GM19452 (cell line): ENCODE results near the gene FCER1G.
"Not testable (repeated sequence)": the region's sequence is repeated elsewhere in the genome, so short reads cannot be mapped to it uniquely, and the experiment has no call there.

ENCODE experiments used
- ATAC-seq: cut with Tn5 transposase; IDR thresholded peaks from one replicate; pipeline ENCODE4 v1.9.1; 2021; ENCODE audit not compliant: unreplicated experiment

FCER1G gene

DNA sequence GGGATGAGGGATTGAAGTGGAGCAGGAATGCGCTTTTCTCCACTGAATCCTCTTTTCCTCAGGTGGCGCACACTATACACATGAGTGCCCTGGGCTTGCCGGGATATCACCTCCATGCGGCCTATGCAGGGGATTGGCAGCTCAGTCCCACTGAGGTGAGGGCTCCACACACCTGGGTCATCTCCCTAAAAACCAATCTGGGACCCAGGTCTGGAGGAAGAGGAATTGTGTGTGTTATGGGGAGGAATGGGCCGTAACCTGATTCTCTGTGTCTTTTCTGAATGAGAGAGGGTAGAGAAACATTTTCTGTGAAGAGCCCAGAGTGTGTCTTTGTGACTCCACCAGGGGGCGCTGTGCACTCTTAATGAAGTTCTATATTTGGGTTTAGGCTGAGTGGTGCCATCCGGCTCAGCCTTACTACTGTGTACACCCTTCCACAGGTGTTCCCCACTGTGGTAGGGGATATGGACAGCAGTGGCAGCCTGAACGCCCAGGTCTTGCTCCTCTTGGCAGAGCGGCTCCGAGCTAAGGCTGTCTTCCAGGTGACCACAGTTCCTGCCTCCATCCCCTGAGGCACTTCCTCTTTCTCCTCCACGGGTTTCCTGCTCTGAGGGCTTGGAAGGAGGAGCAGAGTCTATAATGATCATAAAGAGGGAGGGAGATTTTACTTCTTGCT lies 12.2 kb downstream of the FCER1G start:
- ATAC-seq: no peak

DNA sequence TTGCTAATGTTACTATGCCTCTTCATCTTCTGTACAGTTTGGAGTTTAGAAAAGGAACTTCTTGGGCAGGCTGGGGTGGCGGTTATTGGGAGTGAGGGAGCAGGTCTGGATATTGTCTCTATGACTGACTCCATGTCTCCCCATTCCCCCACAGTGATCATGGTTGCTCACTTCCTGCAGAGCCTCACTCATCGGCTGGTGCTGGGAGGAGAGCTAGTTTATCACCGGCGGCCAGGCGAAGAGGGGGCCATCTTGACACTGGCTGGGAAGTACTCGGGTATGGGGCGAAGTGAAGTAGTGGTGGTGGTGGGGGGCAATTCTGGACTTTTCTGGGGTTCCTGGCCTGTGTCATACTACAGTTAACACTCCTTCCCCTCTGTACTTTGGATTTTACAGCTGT lies 12.9 kb downstream of the FCER1G start:
- ATAC-seq: no peak

GRCh38 chr1:161229896-161230295 lies 14.8 kb downstream of the FCER1G start:
- no peak for ATAC-seq

DNA sequence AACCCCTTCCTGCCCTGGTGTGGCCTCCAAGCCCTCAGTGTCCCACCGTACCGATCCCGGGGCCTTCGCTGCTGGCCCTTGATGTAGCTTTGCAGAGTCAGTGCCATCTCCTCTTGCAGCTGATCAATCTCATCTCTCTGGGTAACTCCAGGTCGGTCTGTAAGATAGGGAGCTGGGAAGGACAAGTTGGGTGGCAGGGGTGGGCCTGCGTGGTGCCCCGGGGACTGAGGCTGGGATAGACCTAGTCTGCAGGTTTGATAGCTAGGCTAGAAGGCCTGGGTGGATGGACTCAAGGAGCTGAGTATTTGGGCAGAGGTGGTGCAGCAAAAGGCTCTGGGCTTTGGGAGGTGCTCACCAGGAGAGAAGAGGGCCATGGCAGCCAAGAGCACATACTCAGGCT lies 15.7 kb downstream of the FCER1G start:
- no peak for ATAC-seq

GRCh38 chr1:161233102-161233501 lies 18.0 kb downstream of the FCER1G start:
- no peak for ATAC-seq

DNA sequence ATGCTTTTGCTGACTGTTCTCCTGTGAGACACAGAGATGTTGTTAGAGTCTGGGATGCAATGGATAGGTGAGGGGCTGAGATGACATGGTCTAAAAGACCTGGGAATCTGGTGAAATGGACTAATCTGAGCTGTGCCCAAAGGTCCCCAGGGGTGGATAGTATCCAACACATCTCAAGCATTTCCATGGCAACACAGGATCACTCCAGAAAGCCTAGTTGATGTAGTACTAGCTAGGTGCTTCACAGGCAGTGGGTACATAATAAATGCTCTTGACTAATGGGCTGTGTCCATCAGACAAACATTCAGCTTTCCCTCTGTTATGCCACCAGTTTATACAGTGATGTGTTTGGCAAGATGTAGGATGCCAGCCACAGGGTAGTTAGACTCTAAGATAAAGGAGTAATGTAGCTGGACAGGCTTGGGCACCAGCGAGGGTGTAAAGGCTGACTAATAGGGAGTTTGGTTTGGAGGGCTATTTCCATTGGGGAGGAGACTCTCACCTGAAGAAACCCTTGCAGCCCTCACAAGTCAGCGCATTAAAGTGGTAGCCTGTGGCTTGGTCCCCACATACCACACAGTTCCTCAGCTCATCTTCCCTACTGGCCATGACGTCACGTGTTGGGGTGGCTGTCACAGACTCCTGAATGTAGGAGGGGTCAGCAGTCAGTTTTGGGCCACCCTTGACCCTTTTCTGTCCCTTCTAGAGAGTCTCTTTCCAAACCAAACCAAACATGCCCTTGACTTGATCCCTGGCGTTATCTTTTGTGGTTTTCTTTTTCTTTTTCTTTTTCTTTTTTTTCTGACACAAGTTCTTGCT lies 21.1 kb downstream of the FCER1G start:
- ATAC-seq: no peak

GRCh38 chr1:161238039-161238473 lies 23.0 kb downstream of the FCER1G start, which contains the start of gene NR1I3:
Gene NR1I3 (minus strand): TSS chr1:161238203. CDS start chr1:161236565, 1,638 bp downstream.
- no peak for ATAC-seq

DNA sequence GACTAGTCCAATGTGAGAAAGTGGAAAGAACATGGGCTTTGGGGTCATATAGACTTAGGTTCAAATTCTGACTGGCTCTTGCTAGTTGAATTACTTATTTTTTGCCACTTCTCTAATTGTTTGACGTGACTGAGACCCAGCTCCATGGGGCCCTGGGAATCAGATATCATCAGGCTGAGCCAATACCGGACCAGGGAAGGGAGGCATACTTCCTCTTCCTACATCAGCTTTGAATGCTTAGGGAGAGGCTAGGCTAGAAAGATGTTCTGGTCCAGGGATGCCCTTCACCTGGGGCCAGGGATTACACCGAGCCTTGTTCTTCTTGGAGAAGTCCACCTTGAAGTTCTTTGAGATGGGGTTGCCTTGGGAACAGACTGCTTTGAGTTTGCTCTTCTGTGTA lies 26.6 kb downstream of the FCER1G start:
- ATAC-seq: no peak

DNA sequence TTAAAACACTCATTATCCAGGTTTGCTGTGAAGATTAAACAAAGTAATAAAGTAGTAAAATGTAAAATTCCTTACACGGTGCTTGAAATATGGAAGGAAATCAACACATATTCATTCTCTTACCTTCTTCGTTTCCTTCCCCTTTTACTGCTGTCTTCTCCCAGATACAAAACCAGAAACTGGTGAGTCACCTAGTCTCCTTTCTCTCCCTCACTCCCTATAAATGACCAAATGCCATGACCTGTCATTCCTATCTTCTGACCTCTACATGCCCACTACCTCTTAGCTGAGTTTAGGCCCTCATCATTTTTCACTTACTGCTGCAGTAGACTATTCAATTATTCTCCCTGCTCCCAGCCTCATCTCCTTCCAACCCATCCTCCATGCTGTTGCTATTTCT lies 27.2 kb downstream of the FCER1G start:
- ATAC-seq: no peak

- ATAC-seq: no peak
These were observed 29.8 kb downstream of the FCER1G start for GRCh38 chr1:161244888-161245287.

DNA sequence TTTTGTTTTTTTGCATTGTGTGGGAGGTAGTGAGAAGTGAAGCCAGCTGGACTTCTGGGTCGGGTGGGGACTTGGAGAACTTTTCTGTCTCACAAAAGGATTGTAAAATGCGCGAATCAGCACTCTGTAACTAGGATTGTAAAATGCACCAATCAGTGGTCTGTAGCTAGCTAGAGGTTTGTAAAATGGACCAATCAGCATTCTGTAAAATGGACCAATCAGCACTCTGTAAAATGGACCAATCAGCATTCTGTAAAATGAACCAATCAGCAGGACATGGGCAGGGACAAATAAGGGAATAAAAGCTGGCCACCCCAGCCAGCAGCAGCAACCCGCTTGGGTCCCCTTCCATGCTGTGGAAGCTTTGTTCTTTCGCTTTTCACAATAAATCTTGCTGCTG lies 35.0 kb downstream of the FCER1G start:
- ATAC-seq: not testable (repeated sequence)

DNA sequence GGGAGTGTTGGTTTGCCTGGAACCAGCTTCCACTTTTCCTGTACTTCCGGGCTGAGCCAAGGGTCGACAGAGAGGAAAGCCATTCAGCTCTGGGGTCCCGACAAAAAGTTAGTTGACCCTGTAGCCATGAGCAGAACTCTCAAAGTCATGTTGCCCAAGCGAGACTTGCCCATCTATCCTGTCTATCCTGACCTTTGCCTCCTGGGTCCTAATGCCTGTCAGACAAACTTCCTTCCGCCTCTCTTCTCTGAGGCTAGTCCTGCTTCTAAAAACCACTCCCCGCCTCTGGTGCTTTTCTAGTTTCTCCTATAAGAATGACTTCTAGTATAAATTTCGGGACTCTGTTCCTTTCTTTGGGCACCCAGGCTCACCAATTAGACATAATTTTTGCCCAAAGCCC lies 35.7 kb downstream of the FCER1G start:
- ATAC-seq: no peak

DNA sequence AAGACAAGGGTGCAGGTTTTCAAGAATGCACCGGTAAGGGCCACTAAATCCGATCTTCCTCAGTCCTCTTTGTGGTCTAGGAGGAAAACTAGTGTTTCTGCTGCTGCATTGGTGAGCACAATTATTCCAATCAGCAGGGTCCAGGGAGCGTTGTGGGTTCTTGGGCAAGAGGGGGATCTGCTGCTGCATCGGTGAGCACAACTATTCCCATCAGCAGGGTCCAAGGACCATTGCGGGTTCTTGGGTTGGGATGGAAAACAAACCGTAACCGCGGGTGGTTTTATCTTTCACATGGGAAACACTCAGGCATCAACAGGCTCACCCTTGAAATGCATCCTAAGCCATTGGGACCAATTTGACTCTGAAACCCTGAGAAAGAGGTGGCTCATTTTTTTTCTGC lies 36.5 kb downstream of the FCER1G start:
- ATAC-seq: no peak

- ATAC-seq: not testable (repeated sequence)
These were observed 40.2 kb downstream of the FCER1G start for GRCh38 chr1:161255302-161255701.

- ATAC-seq: not testable (repeated sequence)
These were observed 40.9 kb downstream of the FCER1G start for GRCh38 chr1:161255955-161256520.

DNA sequence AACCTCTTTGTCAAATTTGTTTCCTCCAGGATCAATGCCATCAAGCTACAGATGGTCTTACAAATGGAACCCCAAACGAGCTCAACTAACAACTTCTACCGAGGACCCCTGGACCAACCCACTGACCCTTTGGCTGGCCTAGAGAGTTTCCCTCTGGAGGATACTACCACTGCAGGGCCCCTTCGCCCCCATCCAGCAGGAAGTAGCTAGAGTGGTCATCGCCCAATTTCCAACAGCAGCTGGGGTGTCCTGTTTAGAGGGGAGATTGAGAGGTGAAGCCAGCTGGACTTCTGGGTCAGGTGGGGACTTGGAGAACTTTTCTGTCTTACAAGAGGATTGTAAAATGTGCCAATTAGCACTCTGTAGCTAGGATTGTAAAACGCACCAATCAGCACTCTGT lies 42.0 kb downstream of the FCER1G start:
- ATAC-seq: not testable (repeated sequence)

DNA sequence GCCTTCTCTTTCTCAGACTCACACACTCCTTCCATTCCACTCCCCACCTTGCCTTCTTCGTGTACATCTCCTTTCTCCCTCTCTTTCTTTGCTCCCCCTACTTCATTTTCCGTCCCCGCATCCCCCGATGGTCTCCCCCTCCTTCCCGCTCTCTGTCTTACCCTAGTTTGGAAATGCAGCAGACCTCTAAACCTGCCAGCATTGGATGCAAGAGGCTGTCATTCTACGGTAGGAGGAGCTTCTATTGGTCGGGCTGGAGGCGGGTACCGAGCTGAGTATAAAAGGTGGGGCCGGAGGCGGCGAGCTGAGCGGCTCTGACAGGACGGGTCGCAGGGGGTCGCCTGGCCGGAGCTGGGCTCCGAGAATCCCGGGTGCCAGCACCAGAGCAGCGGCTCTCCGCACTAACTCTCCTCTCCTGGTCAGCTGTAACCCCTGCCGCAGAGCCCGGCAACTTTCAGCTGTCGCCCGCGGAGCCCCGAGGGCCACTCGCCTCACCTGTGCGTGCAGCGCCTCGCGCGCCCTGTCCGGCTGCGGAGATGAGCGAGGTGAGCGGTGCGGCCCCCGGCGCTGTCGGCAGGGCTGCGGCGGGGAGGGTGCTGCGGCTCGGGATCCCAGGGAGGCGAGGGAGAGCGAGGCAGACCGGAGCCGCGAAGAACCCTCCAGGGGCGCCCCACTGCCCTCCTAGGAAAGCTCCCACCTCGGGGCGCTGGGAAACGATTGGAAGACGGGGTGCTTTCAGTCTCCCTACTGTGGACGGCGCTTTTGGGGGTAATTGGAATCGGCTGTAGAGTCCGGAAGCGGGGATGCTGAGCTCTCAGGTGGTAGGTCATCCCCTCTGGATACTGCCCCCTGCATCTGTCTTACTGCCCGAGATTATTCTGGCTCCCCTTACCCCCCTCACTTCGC lies 43.6 kb downstream of the FCER1G start, which contains the start of gene PCP4L1:
PCP4L1 (plus strand) TSS at position 307 of the 906 bp plus-strand sequence; CDS start at position 537, 230 bp downstream.
- no peak for ATAC-seq

DNA sequence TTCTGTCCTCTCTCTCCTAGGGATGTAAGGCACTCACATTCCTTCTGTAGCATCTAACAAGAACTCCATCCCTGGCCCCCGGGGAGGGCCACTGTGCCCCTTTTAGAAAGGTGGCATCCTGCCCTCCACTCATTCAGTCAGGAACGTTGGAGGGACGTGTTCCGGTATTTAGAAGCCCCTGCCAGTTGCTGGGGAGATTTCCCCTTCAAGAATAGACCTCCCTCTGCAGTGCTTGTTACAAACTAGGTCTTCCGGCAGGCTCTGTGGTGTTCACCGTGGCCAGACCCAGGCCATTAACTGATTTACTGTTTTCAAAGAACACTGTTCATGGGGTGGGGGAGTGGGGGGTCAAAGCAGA lies 44.2 kb downstream of the FCER1G start:
- no peak for ATAC-seq

DNA sequence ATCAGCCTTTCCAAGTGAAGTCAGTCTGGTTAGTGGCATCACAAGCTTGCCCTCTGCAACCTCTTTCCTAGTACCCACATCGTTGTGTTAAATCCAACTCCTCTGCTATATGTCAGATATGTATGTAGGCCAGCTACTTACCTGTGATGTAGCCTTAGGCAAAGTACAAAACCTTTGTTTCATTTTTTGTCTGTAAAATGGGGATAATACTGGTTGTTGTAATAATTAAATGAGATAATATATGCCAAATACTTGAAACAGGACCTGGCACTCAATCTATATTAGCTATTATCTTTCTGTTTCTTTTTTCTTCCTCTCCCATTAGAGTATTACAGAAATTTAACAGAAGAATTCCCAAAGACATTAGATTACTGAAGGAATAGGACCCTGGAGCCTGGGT lies 44.7 kb downstream of the FCER1G start:
- ATAC-seq: no peak

DNA sequence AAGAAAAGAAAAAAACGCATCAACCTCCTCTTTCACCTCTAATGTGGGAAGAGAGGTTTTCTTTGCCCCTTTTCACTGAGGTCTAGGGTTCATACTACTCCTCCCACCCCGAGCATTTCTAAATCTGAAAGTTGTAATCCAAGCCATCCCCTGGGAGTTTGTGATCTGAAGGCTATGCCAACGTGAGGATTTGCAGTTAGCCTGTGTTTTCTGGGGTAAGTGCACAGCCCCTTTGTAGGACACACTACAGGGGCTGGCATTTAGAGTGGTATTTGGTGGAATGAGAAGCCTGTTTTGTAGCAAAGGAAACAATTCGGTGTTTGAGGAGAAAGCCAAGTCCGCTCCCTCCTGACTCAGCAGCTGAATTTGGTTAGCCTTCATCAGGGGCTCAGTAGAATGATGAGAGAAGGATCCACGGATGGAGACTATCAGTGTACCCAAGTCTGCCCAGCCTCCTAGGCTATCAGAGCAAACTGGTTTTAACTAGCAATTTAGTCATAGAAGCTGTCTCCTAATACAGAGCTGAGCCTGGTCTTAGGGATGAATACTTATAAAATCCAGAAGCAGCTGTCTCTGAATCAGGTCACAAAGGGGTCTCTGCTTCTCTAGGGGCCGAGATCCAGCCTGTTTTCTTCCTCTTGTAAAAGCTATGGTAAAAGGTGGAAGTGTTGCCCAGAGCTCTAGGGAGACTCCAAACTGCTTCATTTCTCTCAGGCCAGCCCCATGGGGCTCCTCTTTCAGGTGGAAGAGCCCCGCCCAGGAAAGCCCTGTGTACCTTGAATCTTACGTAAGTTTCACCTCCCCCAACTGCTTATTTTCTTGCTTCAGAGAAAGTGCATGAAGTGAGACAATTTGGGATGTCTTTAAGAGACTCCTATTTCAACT lies 45.5 kb downstream of the FCER1G start:
- no peak for ATAC-seq
